Measurements from ENCODE around the gene PCGF5. TPM values are rescaled to one million over a fixed set of nuclear protein-coding genes. Genes with fewer than 3 reads are reported as not detected.

Gene PCGF5
- total and polyA plus RNA-seq, 2 of the 8 experiments (the other 6 are each of a cell fraction or from before 2014, with no cell fraction given), result 5.8 to 8.4 TPM

GRCh38 chr10:91188889-91189288 is 31.6 kb upstream of the PCGF5 start (continued):
- no peak for TF ChIP-seq MAX (IDR thresholded peaks at IDR 0.05)
- TF ChIP-seq SP2 (IDR thresholded peaks at IDR 0.05; ENCODE audit: low read length), result no peak
- TF ChIP-seq KDM1A (IDR thresholded peaks at IDR 0.05; ENCODE audit: borderline replicate concordance, low read length), result no peak
- no peak for TF ChIP-seq RAD21 (IDR thresholded peaks at IDR 0.05 in 1 of 2, conservative IDR thresholded peaks at IDR 0.05 in 1 of 2; ENCODE audit: low read depth in 2 of 2, low read length in 2 of 2)
- TF ChIP-seq BCL11A (IDR thresholded peaks at IDR 0.05; ENCODE audit: low read depth in 2 of 2, low read length in 2 of 2), result no peak
- TF ChIP-seq PHF8 (conservative IDR thresholded peaks at IDR 0.05; ENCODE audit: low read depth, low read length), result no peak
- no peak for TF ChIP-seq CBX5 (IDR thresholded peaks at IDR 0.05; ENCODE audit: low read depth, low read length)
- no peak for TF ChIP-seq CTBP2 (IDR thresholded peaks at IDR 0.05; ENCODE audit: borderline replicate concordance, insufficient read depth, insufficient read length, low read length)
- TF ChIP-seq EGR1 (IDR thresholded peaks at IDR 0.05; ENCODE audit: borderline replicate concordance, low read depth, low read length), result no peak
